Stimulated activated naive CD4-positive, alpha-beta T cell treated with Interleukin-2 at 50 U/mL for 16 hours (primary cell): Measurements from ENCODE around the gene ITCH.

Experiments
- DNase-seq: peaks from one replicate; lab custom pipeline; 2025; lab: John Stamatoyannopoulos, UW

The ITCH gene

DNA sequence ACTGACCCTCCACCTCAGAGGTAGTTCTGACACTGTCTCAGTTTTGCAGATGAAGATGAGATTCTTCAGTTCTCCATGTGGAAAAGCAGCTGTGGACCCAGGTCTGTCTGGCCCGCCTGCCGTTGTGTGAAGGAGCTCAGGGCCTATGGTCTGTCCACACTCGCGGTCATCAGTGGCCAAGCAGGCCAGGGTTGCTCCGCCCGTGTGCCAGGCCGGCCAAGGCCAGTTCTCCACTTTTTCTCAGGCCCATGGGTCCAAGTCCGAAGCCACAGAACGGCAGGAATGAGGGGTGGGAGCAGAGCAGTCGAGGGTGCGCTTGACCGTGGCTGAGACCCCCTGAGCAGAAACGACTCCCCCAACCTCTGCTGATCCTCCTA, 186.8 kb downstream of the ITCH start:
- no peak for DNase-seq

DNA sequence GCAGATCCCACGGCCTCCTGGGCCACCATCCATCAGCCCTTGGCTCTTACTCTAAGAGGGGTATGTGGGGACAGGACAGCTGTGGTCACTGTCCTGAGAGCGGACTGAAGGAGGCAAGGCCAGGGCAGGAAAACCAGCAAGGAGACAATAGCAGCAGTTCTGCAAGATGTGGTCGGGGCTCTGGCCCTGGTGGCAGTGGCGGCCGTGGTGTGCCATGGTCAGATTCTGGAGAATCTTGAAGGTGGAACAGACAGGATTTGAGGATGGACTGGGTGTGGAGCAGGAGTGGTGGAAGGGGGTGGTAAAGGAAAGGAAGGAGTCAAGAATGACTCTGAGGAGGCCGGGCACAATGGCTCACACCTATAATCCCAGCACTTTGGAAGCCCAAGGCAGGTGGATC, 189.5 kb downstream of the ITCH start:
- no peak for DNase-seq

DNA sequence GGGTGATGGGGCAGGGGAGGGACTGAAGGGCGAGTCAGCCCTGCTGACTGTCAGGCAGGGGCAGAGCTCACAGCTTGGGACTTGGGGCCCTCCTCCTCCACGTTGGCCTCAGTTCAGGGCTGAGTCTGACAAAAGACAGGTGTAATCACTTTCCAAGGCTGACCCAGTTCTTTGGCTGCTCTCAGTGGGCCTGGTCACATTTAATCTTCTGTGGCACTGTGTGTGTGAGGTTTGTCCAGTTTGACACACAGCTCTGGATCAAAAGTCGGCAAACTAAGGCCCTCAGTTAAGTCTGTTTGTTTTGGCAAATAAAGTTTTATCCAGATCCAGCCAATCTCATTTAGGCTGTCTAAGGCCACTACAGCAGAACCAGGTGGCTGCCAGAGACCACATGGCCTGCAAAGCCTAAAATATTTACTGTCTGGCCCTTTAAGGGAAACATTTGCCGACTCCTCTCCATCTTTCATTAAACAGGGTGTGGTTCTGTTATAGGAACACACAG, 190.3 kb downstream of the ITCH start:
- DNase-seq, result no peak

DNA sequence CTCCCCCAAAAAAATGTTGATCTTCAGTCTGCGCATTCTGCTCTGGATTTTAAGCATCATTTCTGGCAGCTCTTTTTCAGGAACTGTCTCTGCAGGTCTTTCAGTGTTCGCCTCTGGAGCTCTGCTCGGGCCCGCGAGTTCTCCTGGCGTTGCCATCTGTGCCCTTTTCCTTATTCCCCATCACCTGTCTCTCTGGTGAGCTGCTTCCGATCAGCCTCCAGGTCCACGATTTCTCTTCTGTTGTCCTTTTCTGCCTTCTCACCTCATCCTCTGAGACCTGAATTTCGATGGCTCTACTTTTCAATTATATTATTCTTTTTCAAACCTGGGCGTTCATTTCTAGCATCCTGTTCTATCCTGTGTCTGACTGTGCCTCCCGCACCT, 194.9 kb downstream of the ITCH start:
- DNase-seq, result no peak

DNA sequence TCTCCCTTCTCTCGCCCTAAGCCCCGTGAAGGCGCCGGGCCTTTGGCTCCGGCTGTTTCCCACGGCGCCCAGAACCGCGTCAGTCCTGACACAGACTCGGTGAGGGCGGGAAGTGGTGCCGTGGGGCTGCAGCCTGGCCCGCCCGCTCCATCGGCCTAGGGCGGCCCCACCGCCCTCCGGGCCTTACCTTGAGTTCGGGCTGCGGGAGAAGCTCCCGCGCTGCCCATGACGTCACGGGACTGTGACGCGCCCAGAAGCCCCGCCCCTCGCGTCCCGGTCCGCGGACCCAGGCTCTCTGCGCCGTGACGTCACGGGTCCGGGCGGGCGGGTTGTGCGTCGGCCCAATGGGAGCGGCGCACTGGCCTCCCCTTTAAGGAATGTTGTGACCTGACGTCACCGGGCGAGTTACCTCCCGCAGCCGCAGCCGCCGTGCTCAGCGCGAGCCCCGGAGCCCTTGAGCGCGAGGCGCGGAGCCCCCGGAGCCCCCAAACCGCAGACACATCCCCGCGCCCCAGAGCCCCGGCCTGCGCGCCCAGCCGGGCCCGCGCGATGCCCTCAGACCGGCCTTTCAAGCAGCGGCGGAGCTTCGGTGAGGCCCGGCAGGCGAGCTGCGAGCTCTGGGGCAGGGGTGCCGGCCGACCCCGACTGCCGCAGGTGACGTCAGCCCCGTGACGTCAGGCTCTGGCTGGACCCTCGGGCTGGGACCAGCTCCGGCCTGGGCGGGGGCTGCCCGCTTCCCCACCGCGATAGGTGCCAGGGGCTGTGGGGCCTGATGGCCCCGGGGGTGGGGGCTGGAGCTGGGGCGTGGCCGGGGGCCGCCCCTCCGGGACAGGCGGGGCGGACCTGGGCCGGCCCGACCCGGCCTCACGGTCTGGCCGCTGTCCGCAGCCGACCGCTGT, 195.5 kb downstream of the ITCH start, which contains the start of gene MAP1LC3A:
Gene MAP1LC3A, plus strand, starts transcription at position 399 of the 899 bp plus-strand sequence. Its CDS starts 151 bp downstream, at position 550.
- DNase-seq, result peak; percentile 89

DNA sequence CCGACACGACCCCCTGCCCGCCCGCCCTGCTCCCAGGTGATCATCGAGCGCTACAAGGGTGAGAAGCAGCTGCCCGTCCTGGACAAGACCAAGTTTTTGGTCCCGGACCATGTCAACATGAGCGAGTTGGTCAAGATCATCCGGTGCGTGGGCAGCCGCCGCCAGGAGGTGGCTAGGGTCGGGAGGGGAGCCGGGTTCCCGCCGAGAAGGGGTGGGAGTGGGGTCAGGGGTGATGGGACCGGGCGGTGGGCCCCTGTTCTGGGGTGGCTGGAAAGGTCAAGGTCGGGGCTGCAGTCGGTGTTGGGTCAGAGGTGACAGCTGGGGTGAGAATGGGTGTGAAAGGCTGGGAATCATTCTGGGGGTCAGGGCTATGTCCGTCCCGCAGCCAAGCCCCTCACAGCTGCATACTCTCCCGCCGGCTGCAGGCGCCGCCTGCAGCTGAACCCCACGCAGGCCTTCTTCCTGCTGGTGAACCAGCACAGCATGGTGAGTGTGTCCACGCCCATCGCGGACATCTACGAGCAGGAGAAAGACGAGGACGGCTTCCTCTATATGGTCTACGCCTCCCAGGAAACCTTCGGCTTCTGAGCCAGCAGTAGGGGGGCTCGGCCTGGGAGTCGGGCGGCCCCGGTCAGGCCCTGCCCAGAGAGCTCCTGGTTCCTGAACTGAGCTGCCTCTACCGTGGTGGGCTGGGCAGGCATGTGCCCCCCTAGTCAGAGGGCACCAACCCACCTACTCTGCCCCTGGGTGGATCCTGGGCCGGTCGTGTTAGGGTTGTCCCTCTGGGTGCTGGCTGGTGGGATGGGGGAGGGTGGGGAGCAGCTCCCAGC, 196.5 kb downstream of the ITCH start:
- DNase-seq, result no peak

DNA sequence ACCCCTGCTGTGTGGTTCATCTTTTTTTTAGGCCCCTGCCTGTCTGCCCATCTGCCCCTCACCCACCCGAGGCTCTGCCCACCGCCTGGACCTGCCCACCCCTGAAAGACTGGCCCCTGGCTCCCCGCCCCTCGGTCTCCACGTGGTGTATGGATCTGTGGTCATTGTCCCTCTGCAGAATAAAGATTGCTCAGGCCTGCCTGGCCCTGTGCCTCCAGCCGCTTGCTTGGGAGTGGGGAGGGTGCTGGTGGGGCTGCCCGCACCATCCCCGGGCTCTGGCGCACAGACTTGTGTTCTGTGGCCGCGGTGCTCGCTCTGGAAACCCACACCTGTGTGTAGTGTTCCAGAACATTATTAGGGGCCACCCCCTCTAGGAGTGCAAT, 197.1 kb downstream of the ITCH start:
- DNase-seq, result no peak

DNA sequence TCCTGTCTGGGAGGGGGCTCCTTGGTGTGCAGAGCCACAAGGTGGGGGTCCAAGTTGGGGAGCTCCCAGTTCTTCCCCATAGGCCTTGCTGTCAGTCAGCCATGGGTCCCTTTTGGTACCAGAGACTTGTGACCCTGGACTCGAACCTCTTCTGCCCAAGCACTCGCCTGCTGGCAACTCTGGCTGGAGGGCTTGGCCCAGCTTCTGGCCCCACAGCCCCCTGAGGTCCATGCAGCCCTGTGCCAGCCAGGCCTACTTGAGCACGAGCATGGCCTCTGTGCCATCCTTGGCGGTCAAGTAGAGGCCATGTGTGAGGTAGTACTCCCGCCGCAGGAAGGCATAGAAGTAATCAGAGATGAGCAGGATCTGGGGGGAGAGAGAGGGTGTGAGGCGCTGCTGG, 197.5 kb downstream of the ITCH start:
- no peak for DNase-seq
